Vagina (tissue), 2 donors: ENCODE data around the gene ANKRD11.

ENCODE experiments used
- POLR2A ChIP-seq, 2 donors: fragments of 450-650 bp; IDR thresholded peaks; one replicate each; pipeline ENCODE4 v1.6.1; 2017; ENCODE audit warnings: antibody characterized with exemption in 2 of 2, mild to moderate bottlenecking in 2 of 2, moderate library complexity in 2 of 2
- TF ChIP-seq, protein P1 (sequence below), 3 experiments: fragments of 450-650 bp in 2 of 3; fragments of 200-600 bp in 1 of 3; sonication (generic) in 1 of 3; IDR thresholded peaks; one replicate each; pipeline ENCODE4 v1.5.1; 2017 to 2019; ENCODE audit warnings: antibody characterized with exemption in 3 of 3, mild to moderate bottlenecking in 2 of 3, moderate library complexity in 2 of 3

DNA sequence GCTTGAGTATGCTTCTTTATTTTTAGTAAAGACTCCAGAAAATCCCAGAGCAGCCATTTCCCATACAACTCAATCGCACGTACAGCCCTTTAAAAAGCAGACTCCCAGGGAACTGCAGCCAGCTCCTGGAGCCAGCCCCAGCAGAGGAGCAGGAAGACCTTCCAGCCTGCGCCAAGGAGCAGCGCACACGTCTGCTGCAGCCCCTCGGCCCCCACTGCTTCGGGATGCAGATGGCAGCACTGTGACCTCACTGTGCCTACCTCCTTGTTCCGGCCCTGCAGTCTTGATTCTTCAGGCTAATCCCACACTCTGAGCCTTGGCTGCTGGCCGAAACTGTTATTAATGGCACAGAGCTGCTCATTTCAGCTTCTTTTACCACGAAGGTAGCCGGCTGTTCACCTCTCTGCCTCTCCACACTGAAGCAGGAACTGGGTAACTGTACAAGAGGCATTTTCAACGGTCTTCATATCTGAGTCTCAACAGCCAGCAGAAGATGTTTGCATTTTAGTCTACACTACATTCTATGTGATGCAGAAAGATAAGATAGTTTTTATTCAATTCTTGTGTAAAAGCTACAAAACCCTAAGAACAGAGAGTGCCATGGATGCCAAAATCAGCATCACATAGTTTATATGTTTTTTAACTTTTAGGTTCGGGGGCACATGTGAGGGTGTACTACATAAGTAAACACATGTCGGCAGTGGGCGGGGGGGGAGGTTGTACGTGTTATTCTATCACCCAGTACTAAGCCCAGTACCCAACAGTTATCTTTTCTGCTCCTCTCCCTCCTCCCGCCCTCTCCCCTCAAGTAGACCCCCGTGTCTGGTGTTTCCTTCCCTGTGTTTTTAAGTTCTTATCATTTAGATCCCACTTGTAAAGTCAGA lies 130.9 kb downstream of the ANKRD11 start:
- TF ChIP-seq, protein P1, sequence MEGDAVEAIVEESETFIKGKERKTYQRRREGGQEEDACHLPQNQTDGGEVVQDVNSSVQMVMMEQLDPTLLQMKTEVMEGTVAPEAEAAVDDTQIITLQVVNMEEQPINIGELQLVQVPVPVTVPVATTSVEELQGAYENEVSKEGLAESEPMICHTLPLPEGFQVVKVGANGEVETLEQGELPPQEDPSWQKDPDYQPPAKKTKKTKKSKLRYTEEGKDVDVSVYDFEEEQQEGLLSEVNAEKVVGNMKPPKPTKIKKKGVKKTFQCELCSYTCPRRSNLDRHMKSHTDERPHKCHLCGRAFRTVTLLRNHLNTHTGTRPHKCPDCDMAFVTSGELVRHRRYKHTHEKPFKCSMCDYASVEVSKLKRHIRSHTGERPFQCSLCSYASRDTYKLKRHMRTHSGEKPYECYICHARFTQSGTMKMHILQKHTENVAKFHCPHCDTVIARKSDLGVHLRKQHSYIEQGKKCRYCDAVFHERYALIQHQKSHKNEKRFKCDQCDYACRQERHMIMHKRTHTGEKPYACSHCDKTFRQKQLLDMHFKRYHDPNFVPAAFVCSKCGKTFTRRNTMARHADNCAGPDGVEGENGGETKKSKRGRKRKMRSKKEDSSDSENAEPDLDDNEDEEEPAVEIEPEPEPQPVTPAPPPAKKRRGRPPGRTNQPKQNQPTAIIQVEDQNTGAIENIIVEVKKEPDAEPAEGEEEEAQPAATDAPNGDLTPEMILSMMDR (IDR thresholded peaks at IDR 0.05): no peak
- no peak for TF ChIP-seq POLR2A (IDR thresholded peaks at IDR 0.05)
